Measurements from ENCODE around the gene C22orf31. TPM values are rescaled to one million over a fixed set of nuclear protein-coding genes. Genes with fewer than 3 reads are reported as not detected.

C22orf31 gene
- total and polyA plus RNA-seq, 2 donors (not counting 3 experiments of a cell fraction or from before 2014, with no cell fraction given): not detected

- POLR2A ChIA-PET: no interaction called here
- H4K20me1 ChIP-seq (replicated peaks; ENCODE audit: control insufficient read depth, extremely low read depth, insufficient read depth, low read length): no peaks in the 10 kb centered on the region
- no peak overlapping the region for H3K4me2 ChIP-seq (ENCODE audit: insufficient read depth, low read length)
- no peak for FAIRE-seq
- H2AFZ ChIP-seq (ENCODE audit: low read depth, low read length): no peak overlapping the region
- no TSS peak for BruUV-seq (replicated peaks)
- no peak overlapping the region for H3K4me3 ChIP-seq (replicated peaks in 1 of 3; ENCODE audit: insufficient read depth in 1 of 3, low read depth in 1 of 3, low read length in 3 of 3)
- no peaks in the 10 kb centered on the region for H3K79me2 ChIP-seq (ENCODE audit: control insufficient read depth, insufficient read depth, low read length)
- no peaks in the 10 kb centered on the region for H3K9me1 ChIP-seq (replicated peaks; ENCODE audit: control insufficient read depth, extremely low read depth, insufficient read depth, low read length)
- no peak overlapping the region for H3K27ac ChIP-seq (ENCODE audit: insufficient read depth, low read depth, low read length)
- CTCF ChIA-PET: no interaction called here
- intact Hi-C loops (cut with micrococcal nuclease): no loop called here
- H3K4me1 ChIP-seq (ENCODE audit: control insufficient read depth, extremely low read depth, insufficient read depth, low read length): no peaks in the 10 kb centered on the region
- dilution Hi-C loops (cut with MboI; ENCODE audit: extremely low pct_ligation_motif_present, low sequenced_read_pairs): no loop called here
- peaks cover 4 to 10% of the 10 kb centered on the region in 2 experiments for H3K27me3 ChIP-seq (ENCODE audit: control insufficient read depth in 2 of 2, insufficient read depth in 2 of 2, low read length in 2 of 2)
- no peak overlapping the region for H3K9ac ChIP-seq (replicated peaks; ENCODE audit: extremely low read depth, insufficient read depth, low read length)
- DNase-seq (ENCODE audit: low read depth, low spot score): no peak
- H3K9me3 ChIP-seq (replicated peaks; ENCODE audit: control insufficient read depth, insufficient read depth, low read length): no peaks in the 10 kb centered on the region
- TF ChIP-seq CTCF (IDR thresholded peaks at IDR 0.05; ENCODE audit: extremely low read depth in 1 of 2, insufficient read depth in 1 of 2, low read depth in 1 of 2, low read length in 2 of 2): no peak
- no peak for TF ChIP-seq POLR2AphosphoS5 (IDR thresholded peaks at IDR 0.05; ENCODE audit: insufficient read depth, low read depth, low read length)
- no peak for TF ChIP-seq POLR2A (IDR thresholded peaks at IDR 0.05; ENCODE audit: low read depth, low read length)
- H3K36me3 ChIP-seq (ENCODE audit: control insufficient read depth in 2 of 2, extremely low read depth in 1 of 2, insufficient read depth in 2 of 2, low read length in 2 of 2): no peaks in the 10 kb centered on the region
Observed at GRCh38 chr22:29080106-29080975, 18.7 kb upstream of the C22orf31 start.

- intact Hi-C loops (cut with micrococcal nuclease): no loop called here
- TF ChIP-seq POLR2AphosphoS5 (IDR thresholded peaks at IDR 0.05; ENCODE audit: insufficient read depth, low read depth, low read length) (no peak), MAX (IDR thresholded peaks at IDR 0.05; ENCODE audit: insufficient read depth, insufficient read length) (no peak), MYC (IDR thresholded peaks at IDR 0.05; ENCODE audit: low read depth, low read length) (no peak), EZH2 (IDR thresholded peaks at IDR 0.05; ENCODE audit: borderline replicate concordance, low read depth, low read length, severe bottlenecking) (no peak), JUN (IDR thresholded peaks at IDR 0.05; ENCODE audit: borderline replicate concordance, insufficient read depth, insufficient read length, low read depth) (no peak), GATA2 (IDR thresholded peaks at IDR 0.05; ENCODE audit: insufficient read depth, insufficient read length, low read depth, low read length) (no peak)
- Histone ChIP-seq H2AFZ (ENCODE audit: low read depth, low read length) (no peak overlapping the region), H3K27me3 (ENCODE audit: control insufficient read depth in 2 of 2, insufficient read depth in 2 of 2, low read length in 2 of 2) (peaks cover 14 to 20% of the 10 kb centered on the region in 2 experiments), H3K9me1 (replicated peaks; ENCODE audit: control insufficient read depth, extremely low read depth, insufficient read depth, low read length) (no peaks in the 10 kb centered on the region), H3K27ac (ENCODE audit: insufficient read depth, low read depth, low read length) (no peak overlapping the region), H3K4me3 (replicated peaks in 1 of 3; ENCODE audit: insufficient read depth in 1 of 3, low read depth in 1 of 3, low read length in 3 of 3) (no peak overlapping the region), H3K79me2 (ENCODE audit: control insufficient read depth, insufficient read depth, low read length) (no peaks in the 10 kb centered on the region), H3K9me3 (replicated peaks; ENCODE audit: control insufficient read depth, insufficient read depth, low read length) (no peaks in the 10 kb centered on the region), H3K9ac (replicated peaks; ENCODE audit: extremely low read depth, insufficient read depth, low read length) (no peak overlapping the region), H4K20me1 (replicated peaks; ENCODE audit: control insufficient read depth, extremely low read depth, insufficient read depth, low read length) (no peaks in the 10 kb centered on the region), H3K4me1 (ENCODE audit: control insufficient read depth, extremely low read depth, insufficient read depth, low read length) (no peaks in the 10 kb centered on the region), H3K4me2 (ENCODE audit: insufficient read depth, low read length) (no peak overlapping the region), H3K36me3 (ENCODE audit: control insufficient read depth in 2 of 2, extremely low read depth in 1 of 2, insufficient read depth in 2 of 2, low read length in 2 of 2) (no peaks in the 10 kb centered on the region)
- BruUV-seq (replicated peaks): no TSS peak
- no peak for FAIRE-seq
- CTCF ChIA-PET: interaction anchor here (1.0 kb wide), 1 partner anchor 166 kb away, joined by 3 read pairs; no protein-coding TSS in a partner anchor
- no peak for DNase-seq (ENCODE audit: low read depth, low spot score)
- dilution Hi-C loops (cut with MboI; ENCODE audit: extremely low pct_ligation_motif_present, low sequenced_read_pairs): no loop called here
- POLR2A ChIA-PET: no interaction called here
Observed at GRCh38 chr22:29079218-29079901, 17.7 kb upstream of the C22orf31 start.
